NB4 (cell line): ENCODE measurements around the gene LGR5.

ENCODE experiments used
- CTCF ChIP-seq: IDR thresholded peaks from one replicate; pipeline ENCODE4 v1.5.1; 2012; ENCODE audit warnings: low read depth, low read length
- MAX ChIP-seq: IDR thresholded peaks from 2 replicates; pipeline ENCODE4 v1.6.1; 2011; ENCODE audit warnings: low read depth, low read length
- POLR2A ChIP-seq: IDR thresholded peaks from 2 replicates; pipeline ENCODE4 v1.6.1; 2011; ENCODE audit warnings: mild to moderate bottlenecking; ENCODE audit not compliant: insufficient read length; ENCODE audit errors: extremely low read depth

- TF ChIP-seq POLR2A (no peak), MAX (no peak), CTCF (no peak)
Measured at GRCh38 chr12:71474791-71475190, 35.2 kb downstream of the LGR5 start.
